ENCODE measurements around the gene TOR1B. TPM values are rescaled to one million over a fixed set of nuclear protein-coding genes. Genes with fewer than 3 reads are reported as not detected.

TOR1B gene
- polyA plus RNA-seq, 1 experiment = 31.0 TPM

DNA sequence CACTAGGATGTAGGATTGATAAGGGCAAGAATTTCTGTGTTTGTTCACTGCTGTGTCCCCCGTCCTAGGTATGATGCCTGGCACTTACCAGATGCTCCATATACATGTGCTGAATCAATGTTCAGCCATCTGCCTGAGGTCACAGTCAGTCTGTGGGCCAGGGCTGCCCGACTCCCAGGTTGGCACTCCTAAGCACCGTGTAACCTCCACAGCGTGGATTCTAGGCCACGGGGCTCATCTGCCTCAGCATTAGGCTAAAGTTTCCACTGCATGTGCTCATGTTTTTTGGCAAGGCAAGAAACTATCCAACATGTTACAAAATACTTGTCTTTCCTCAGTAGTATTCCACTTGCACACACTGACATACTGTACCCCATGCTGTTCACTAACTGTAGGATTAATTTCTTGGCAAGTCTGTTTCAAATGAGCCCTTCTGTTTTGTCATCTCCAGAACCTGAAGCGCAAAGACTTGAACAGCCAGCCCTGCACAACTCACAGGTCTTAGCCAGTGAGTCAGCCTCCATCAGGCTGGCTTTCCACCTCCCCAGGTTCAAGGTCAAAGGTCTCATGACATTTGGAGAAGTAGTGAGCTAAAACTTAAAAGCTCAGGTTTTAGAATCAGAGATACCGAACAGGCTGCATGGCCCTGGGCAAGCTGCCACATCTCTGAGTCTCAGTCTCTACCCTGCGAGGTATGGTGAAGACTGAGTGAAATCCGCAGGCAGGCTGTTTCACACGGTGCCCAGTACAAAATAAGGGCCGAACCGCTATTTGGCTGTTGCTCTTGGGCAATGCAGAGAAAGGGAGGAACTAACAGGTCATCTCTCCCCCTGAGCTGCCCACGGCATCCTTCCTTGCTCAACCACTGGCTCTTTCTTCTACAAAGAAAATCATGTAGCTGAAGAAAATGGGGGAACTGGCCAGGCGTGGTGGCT, 13.8 kb downstream of the TOR1B start:
- Histone ChIP-seq H3K9me3 (ENCODE audit: control insufficient read depth, insufficient read depth, low read length) (no peaks in the 10 kb centered on the region), H3K27me3 (ENCODE audit: control insufficient read depth, insufficient read depth, low read length) (no peaks in the 10 kb centered on the region), H3K4me3 (ENCODE audit: low read depth, low read length) (no peak overlapping the region), H3K27ac (ENCODE audit: low read depth, low read length) (no peak overlapping the region)
- POLR2A ChIA-PET = no interaction called here
- DNase-seq (ENCODE audit: low read depth, low spot score) = no peak
- CTCF ChIA-PET = interaction anchor here (0.7 kb wide), 1 partner anchor 291 kb away, joined by 3 read pairs; no protein-coding TSS in a partner anchor
- TF ChIP-seq, protein P1, sequence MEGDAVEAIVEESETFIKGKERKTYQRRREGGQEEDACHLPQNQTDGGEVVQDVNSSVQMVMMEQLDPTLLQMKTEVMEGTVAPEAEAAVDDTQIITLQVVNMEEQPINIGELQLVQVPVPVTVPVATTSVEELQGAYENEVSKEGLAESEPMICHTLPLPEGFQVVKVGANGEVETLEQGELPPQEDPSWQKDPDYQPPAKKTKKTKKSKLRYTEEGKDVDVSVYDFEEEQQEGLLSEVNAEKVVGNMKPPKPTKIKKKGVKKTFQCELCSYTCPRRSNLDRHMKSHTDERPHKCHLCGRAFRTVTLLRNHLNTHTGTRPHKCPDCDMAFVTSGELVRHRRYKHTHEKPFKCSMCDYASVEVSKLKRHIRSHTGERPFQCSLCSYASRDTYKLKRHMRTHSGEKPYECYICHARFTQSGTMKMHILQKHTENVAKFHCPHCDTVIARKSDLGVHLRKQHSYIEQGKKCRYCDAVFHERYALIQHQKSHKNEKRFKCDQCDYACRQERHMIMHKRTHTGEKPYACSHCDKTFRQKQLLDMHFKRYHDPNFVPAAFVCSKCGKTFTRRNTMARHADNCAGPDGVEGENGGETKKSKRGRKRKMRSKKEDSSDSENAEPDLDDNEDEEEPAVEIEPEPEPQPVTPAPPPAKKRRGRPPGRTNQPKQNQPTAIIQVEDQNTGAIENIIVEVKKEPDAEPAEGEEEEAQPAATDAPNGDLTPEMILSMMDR (IDR thresholded peaks at IDR 0.05; ENCODE audit: low read depth, low read length) = no peak

DNA sequence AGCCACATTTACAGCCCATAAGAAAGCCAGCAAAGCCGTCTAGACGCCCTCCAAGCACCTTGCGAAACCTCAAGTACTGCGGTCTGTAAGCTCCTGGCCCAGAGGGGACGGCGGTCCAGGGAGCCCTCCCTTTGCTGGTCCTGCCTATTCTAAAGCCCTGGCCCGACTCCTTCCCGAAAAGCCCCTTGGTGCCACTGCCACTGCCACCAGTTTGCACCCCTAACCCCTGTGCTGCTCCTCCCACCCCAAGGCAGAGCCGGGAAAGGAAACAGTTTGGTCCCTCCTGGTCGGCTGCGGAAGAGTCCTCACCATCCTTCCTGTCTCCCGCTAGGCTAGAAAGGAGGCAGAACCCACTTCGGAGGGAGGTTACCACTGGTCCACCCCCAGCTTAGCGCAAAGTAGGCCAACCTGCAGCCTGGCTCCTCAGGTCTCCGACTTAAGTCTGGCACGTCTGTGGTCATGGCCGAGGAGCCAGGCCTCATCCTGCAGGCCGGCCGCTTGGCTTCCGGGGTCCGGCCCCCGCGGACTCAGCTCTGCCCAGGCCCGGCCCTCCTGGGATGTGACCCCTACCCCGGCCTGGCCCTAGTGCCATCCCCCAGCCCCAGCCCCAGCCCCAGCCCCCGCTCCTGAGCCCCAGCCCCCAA, 20.0 kb downstream of the TOR1B start:
- CTCF ChIA-PET = no interaction called here

DNA sequence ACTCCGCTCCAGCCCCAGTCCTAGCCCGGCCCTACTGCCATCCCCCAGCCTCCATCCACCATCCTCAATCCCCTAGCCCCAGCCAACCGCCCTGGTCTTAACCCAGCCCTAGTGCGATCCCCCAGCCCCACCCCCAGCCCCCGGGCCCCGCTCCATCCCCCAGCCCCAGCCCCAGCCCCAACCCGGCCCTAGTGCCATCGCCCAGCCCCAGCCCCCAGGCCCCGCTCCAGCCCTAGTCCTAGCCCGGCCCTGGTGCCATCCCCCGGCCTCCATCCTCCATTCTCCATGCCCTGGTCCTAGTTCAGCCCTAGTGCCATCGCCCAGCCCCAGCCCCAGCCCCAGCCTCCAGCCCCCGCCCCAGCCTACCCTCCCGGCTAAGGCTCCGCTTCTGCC, 20.6 kb downstream of the TOR1B start:
- POLR2A ChIA-PET = no interaction called here

More for the DNA sequence above, 20.0 kb downstream of the TOR1B start:
- POLR2A ChIA-PET = no interaction called here
- Histone ChIP-seq H3K4me3 (ENCODE audit: low read depth, low read length) (peak overlapping the region; percentile 86), H3K9me3 (ENCODE audit: control insufficient read depth, insufficient read depth, low read length) (no peaks in the 10 kb centered on the region), H3K27me3 (ENCODE audit: control insufficient read depth, insufficient read depth, low read length) (no peaks in the 10 kb centered on the region), H3K27ac (ENCODE audit: low read depth, low read length) (peak overlapping the region; percentile 52)
- TF ChIP-seq, protein P1 (IDR thresholded peaks at IDR 0.05; ENCODE audit: low read depth, low read length) = no peak
- DNase-seq (ENCODE audit: low read depth, low spot score) = no peak

DNA sequence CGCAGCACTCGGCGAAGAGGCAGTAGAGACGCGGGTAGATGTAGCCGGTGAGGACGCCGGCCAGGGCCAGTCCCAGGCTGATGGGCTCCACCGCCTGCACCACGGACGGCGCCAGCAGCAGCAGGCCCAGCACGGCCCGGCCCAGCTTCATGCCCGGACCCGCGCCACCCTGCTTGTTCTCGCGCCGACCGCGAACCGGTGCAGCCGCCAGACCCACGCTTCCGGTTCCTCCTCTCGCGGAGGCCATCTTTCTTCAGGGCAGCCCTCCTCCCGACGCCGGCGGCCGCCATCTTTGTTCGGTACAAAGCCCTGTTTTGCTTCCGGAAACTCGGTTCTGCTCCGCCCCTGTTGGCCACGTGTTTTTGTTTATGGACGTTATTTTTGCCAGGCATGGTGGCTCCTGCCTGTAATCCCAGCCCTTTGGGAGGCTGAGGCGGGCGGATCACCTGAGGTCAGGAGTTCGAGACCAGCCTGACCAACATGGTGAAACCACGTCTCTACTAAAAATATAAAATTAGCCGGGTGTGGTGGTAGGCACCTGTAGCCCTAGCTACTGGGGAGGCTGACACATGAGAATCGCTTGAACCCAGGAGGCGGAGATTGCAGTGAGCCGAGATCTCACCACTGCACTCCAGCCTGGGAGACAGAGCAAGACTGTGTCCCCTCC, 21.1 kb downstream of the TOR1B start, which contains the start of gene TOR1A:
TSS of gene TOR1A (minus strand) at position 202 of the 667 bp plus-strand sequence. CDS start at position 151, 51 bp downstream.
- peak; percentile 86 for DNase-seq (ENCODE audit: low read depth, low spot score)
- peak within 1 kb of the TSS; percentile 86 for H3K4me3 ChIP-seq (ENCODE audit: low read depth, low read length)
- H3K9me3 ChIP-seq (ENCODE audit: control insufficient read depth, insufficient read depth, low read length) = no peaks in the 10 kb centered on the region
- CTCF ChIA-PET = no interaction called here
- POLR2A ChIA-PET = no interaction called here
- H3K27ac ChIP-seq (ENCODE audit: low read depth, low read length) = peak within 1 kb of the TSS; percentile 52
- TF ChIP-seq, protein P1 (IDR thresholded peaks at IDR 0.05; ENCODE audit: low read depth, low read length) = no peak
- no peaks in the 10 kb centered on the region for H3K27me3 ChIP-seq (ENCODE audit: control insufficient read depth, insufficient read depth, low read length)

More for the DNA sequence above, 20.6 kb downstream of the TOR1B start:
- peak overlapping the region; percentile 47 for H3K27ac ChIP-seq (ENCODE audit: low read depth, low read length)
- no peak for DNase-seq (ENCODE audit: low read depth, low spot score)
- CTCF ChIA-PET = no interaction called here
- H3K9me3 ChIP-seq (ENCODE audit: control insufficient read depth, insufficient read depth, low read length) = no peaks in the 10 kb centered on the region
- H3K27me3 ChIP-seq (ENCODE audit: control insufficient read depth, insufficient read depth, low read length) = no peaks in the 10 kb centered on the region
- peak overlapping the region; percentile 86 for H3K4me3 ChIP-seq (ENCODE audit: low read depth, low read length)
- TF ChIP-seq, protein P1 (IDR thresholded peaks at IDR 0.05; ENCODE audit: low read depth, low read length) = no peak
